NCI-H146 (cell line): ENCODE results near the gene RAB9A.
"Not testable (repeated sequence)": the region's sequence is repeated elsewhere in the genome, so short reads cannot be mapped to it uniquely, and the experiment has no call there.

Experiments used
- DNase-seq: peaks from one replicate; lab custom pipeline; 2025; lab: John Stamatoyannopoulos, UW

The RAB9A gene, protein sequence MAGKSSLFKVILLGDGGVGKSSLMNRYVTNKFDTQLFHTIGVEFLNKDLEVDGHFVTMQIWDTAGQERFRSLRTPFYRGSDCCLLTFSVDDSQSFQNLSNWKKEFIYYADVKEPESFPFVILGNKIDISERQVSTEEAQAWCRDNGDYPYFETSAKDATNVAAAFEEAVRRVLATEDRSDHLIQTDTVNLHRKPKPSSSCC

DNA sequence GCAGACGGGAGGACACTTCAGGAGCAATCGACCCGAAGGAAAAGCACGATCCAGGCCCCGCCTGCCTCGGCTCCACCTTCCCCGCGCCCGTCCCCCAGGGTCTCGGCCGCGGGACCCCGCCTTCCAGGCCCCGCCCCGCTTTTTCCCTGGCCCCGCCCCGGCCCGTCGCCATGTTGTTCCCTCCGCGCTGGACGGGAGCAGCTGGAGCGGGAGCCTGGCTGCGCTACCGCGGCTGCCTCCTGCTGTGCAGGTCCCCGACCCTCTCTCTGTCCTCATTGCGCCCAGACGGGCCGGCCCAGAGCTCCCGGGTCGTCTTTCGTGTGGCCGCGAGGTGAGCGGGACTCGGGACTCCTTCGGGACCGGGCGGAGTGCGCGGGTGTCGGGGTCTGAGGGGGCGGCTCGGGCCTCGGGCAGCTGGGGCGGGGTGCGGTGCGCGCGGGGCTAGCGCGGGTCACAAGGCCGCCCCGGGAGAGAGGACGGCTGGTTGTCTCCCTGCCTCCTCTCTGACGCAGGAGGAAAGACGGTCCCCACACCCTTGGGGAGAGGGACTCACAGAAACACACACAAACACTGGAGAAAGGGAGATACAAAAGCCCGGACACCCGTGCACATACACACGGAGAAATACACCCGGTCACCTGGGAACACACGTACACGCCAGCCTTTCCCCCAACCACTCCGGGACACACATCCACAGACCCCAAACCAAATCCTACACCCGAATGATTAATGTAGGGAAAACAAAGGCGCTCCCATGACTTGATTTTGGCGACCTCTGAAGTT is at the start of gene RAB9A:
RAB9A (plus strand) TSS at position 171 of the 783 bp plus-strand sequence. CDS start 19,619 bp downstream, outside the sequence.
- peak; percentile 82 for DNase-seq

DNA sequence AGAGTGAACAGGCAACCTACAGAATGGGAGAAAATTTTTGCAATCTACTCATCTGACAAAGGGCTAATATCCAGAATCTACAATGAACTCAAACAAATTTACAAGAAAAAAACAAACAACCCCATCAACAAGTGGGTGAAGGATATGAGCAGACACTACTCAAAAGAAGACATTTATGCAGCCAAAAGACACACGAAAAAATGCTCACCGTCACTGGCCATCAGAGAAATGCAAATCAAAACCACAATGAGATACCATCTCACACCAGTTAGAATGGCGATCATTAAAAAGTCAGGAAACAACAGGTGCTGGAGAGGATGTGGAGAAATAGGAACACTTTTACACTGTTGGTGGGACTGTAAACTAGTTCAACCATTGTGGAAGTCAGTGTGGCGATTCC is 47.2 kb upstream of the RAB9A start:
- not testable (repeated sequence) for DNase-seq

- DNase-seq, result no peak
These were observed 43.3 kb upstream of the RAB9A start for GRCh38 chrX:13645464-13646153.

DNA sequence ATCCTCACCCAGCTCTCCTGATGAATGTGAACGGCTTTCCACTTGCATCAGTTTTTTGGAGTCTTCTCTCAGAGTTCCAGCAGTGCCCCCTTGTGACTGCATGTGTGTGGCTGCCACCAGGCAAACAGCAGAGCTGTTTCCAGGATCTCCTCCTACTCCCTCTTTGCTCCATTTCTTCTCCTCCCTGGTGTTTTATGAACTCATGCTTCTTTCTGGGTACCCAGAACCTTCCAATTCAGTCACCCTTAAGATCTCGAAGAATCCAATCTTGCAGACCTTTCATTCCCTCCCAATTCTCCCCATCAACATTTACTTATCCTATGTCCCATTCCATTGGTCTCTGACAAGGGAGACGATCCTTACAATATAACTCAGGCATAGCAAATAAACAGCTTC is 42.8 kb upstream of the RAB9A start:
- peak; percentile 61 for DNase-seq

DNA sequence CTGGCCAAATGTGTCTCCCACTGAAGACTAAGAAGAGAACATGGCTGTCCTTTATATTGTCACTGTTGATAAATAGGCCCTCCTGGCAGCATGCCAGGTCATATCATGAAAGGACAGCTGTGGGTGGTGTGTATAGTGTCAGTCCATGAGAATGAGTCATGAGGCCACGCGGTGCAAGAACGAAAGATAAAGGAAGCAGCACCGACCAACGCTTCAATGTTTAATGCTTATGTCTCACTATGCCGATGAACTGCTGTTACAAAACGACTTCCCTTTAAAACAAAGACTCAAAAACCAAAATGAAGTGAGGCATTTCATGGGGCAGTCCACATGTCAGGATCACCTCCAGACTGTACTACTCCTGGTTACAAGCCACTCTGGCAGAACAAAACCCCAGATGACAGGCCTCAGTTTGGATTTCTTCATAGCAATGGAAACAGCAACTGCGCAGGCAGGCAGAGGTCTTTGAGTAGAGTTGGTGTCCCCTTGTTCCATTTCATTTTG is 41.2 kb upstream of the RAB9A start:
- peak; percentile 92 for DNase-seq

- not testable (repeated sequence) for DNase-seq
These were observed 40.6 kb upstream of the RAB9A start for GRCh38 chrX:13648336-13648735.

GRCh38 chrX:13649838-13650237 is 39.1 kb upstream of the RAB9A start:
- no peak for DNase-seq

DNA sequence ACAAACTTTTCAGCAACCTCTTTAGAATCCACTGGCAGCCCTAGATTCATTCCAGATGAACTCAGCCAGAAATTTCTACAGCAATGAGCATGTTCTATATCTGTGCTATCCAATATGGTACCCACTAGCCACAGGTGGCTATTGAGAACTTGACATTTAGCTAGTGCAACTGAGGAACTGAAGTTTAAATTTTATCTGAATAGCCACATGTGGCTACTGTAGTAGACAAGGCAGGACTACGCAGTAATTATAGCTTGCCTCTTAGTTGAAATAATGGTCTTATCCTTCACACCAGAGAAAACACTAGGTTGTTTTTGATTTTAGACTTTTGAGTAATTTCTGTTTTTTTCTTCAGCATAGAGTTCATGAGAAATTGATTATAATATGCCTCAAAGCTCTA is 38.6 kb upstream of the RAB9A start:
- no peak for DNase-seq

DNA sequence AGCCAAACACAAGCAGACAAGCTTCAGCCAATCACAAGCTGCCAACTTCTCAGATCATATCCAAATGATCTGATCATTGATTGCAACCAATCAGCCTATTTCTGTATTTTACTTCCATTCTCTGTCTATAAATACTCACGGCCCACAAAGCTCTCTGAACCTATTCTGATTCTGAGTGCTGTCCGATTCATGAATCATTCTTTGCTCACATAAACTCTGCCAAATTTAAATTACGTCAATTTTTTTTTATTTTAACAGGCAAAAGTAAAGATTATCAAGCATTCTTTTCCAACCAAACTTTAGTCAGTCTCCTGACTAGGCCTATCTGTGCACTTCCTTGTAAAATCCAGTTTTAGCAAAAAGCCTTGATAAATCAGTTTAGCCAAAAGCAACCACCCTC is 37.8 kb upstream of the RAB9A start:
- DNase-seq, result no peak

DNA sequence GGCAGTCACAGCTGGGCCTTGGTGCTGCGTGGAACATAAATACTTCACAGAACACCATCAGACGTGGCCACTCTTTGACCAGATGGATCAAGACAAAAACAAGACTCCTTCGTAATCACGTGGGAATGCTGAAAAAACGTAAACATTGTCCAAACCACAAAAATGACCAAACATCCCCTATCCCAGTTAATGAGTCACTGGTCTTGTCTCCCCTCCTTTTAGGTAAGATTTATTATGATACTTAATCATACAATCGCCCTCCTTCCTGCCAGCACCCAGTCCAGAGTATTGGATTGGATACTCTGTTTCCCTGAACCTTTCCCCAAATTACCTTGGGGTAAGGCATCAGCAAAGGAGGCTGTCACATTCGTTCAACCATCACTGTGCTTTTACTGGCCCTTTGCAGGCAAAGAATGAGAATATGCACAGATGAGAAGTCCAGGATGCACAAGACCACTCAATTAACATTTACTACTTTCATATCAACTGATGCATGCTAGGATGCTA is 36.6 kb upstream of the RAB9A start:
- no peak for DNase-seq

GRCh38 chrX:13652850-13653693 is 35.9 kb upstream of the RAB9A start, which contains the start of gene TCEANC:
Gene TCEANC, plus strand, starts transcription at chrX:13653141. Its CDS starts 9,368 bp downstream, at chrX:13662509.
- DNase-seq, result peak; percentile 94

DNA sequence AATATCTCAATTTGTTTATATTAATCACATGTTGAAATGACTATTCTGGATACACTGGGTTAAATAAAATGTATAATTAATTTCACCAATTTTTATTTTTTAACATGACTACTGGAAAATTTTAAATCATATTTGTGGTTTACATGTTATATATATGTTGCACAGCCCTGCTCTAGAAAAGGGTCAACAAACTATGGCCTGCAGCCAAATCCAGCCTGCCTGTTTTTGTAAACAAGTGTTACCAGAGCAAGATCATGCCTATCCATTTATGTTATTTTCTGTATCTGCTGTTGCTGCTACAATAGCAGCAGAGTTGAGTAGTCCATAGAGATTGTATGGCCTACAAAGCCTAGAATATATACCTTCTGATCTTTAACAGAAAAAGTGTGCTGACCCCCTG is 34.8 kb upstream of the RAB9A start:
- DNase-seq, result no peak

DNA sequence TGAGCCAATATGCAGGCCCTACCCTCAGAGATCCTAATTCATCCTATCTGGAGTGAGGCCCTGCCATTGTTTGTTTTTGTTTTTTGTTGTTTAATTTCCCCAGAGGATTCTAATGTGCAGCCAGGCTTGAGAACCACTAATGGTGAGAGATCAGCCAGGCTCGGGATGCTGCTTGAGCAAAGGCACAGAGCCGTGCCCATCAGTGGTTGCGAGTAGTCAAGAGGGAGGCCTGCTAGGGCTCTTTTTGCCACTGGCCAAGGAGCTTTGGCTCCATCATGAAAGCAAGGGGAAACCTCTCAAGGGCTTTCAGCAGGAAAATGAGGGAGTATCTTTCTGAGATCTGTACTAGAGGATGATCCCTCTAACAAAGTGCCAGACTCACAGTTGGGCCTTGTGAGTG is 33.3 kb upstream of the RAB9A start:
- no peak for DNase-seq

- peak; percentile 25 for DNase-seq
These were observed 30.3 kb upstream of the RAB9A start for GRCh38 chrX:13658602-13659001.

GRCh38 chrX:13659063-13659462 is 29.9 kb upstream of the RAB9A start:
- no peak for DNase-seq

- no peak for DNase-seq
These were observed 27.1 kb upstream of the RAB9A start for GRCh38 chrX:13661735-13662288.

GRCh38 chrX:13662355-13662791 is 26.6 kb upstream of the RAB9A start:
- DNase-seq, result no peak

DNA sequence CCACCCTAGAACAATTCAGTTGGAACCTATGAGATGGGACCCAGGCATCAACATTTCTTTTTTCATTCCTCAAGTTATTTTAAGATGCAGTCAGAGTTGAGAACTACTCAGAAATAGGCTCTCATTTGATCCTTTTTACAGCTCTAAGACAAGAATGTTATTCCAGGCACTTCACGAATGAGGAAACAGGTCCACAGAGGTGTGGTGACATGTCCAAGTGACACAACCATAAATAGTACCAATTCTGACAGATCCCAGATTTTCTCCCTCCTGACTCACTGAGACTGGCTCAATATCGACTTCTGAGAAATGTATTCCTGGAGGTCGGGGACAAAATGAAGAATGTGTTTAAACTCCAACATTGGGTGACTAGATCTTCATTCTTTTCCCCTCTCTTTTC is 24.9 kb upstream of the RAB9A start:
- DNase-seq, result no peak

DNA sequence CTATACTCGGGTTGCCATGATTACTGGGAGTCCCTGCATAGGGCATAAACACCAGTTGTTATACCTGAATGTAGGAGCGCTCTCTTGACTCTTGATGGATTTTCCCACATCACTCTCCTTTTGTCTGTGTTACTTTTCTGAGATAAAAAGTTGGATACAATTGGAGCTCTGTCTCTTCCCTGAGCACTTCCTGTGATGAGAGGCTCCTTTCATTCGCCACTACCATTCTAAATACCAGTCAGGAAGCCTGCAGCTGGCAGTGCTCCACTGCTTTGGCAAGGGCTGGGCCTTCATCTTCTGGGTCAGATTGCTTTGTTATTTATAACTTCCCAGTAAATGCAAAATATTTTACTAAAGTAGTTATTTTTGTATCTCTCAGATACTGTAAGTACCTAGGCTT is 22.1 kb upstream of the RAB9A start:
- DNase-seq, result no peak

GRCh38 chrX:13667919-13668318 is 21.0 kb upstream of the RAB9A start:
- DNase-seq, result peak; percentile 19

DNA sequence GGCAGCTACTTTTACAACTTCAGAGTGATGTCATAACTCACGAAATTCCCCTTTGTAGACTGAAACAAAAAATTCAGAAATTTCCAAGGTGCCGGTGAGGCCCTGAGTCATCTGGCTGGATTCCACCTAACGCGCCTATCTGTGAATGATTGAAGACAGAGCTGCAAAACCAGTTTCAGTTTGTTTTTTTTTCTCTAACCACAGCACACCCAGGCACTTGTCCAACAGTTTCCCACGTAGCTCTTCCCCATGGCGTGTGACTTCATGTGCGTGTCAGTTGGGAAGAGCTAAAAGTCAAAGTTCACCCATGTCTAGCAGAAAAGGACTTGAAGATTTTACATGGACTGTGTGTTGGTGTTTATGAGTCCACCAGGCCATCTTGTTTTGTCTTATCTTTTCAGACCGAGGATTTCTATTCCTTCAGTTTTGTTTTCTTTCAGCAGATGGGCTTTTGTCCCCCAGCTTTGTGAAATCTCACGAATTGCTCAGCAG is 19.6 kb upstream of the RAB9A start:
- DNase-seq, result no peak
